ENCODE measurements around the gene RAB36. TPM values are rescaled to one million over a fixed set of nuclear protein-coding genes. Genes with fewer than 3 reads are reported as not detected.

Gene RAB36
- total RNA-seq, 2 donors from 2014 or later, result 2.6 to 3.3 TPM

DNA sequence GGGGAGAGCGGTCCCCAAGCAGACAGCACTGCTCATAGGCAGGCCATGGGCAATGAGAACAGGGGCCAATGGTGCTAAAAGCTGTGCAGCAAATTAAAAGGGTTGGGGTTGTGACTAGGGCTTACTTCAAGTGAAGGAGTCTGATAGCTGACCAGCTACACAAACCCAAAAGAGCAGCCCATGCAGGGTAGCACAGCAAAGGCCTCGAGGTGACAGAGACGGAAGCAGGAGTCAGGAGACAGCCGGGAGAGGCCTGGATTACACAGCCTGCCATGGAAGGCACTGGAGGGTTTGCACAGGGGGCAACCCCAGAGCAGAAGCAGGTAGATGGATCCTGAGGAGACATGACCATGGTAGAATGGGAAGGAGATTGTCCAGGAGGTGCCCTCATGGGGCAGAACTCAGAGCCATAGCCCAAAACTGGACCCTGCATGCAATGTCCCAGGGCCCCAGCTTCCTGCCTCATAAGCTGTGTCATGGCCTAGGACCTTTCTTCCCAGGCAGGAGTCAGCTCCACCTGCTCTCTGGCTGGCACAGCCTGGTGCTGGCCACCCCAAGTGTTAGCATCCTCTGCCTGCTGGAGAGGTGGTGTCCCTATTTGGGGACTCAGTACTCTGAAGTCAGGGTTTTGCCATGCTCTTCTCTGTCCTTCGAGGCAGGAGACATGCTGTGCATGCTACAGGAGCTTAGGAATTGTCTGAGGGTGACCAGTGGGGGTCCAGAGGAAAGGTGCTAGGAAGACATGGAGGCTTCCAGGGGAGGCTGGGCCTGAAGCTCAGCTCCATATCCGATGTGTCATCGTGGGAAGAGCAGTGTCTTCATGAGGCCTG, 36.8 kb upstream of the RAB36 start:
- Histone ChIP-seq H3K9me3 (ENCODE audit: control insufficient read depth, low read length) (peaks cover 8% of the 10 kb centered on the region), H3K27me3 (ENCODE audit: control insufficient read depth, insufficient read depth, low read length, poor library complexity, severe bottlenecking) (no peaks in the 10 kb centered on the region), H3K36me3 (ENCODE audit: control insufficient read depth, insufficient read depth, low read length) (peaks cover 6% of the 10 kb centered on the region), H3K27ac (ENCODE audit: low read depth, low read length) (no peak overlapping the region), H3K4me3 (ENCODE audit: low read length) (no peak overlapping the region), H3K9ac (ENCODE audit: extremely low read depth, low read length, poor library complexity, severe bottlenecking) (no peak overlapping the region), H3K4me1 (ENCODE audit: control insufficient read depth, insufficient read depth, low read length) (no peaks in the 10 kb centered on the region)
- TF ChIP-seq CTCF (conservative IDR thresholded peaks at IDR 0.05), result no peak
- no peak overlapping the region for H3K4me3 Mint-ChIP-seq
- H3K36me3 Mint-ChIP-seq (ENCODE audit: low read depth), result peaks cover 9% of the 10 kb centered on the region
- H3K27me3 Mint-ChIP-seq (ENCODE audit: insufficient read depth), result no peaks in the 10 kb centered on the region
- no peaks in the 10 kb centered on the region for H3K9me3 Mint-ChIP-seq
- no peak for DNase-seq
- WGBS, 2 experiments (ENCODE audit: insufficient coverage in 1 of 2, insufficient read length in 1 of 2), result 94 to 95% methylated on average over 6 to 7 of the region's 7 CpGs
- no peaks in the 10 kb centered on the region for H3K4me1 Mint-ChIP-seq
- peak overlapping the region; percentile 53 for H3K27ac Mint-ChIP-seq

- H3K4me3 ChIP-seq (ENCODE audit: low read length), result no peak overlapping the region
- no peak overlapping the region for H3K4me3 Mint-ChIP-seq
Measured at GRCh38 chr22:23109079-23109347, 36.3 kb upstream of the RAB36 start.

GRCh38 chr22:23109441-23109978, 35.8 kb upstream of the RAB36 start:
- DNase-seq, result no peak
- no peak overlapping the region for H3K27ac ChIP-seq (ENCODE audit: low read depth, low read length)
- no peak overlapping the region for H3K9ac ChIP-seq (ENCODE audit: extremely low read depth, low read length, poor library complexity, severe bottlenecking)
- H3K36me3 ChIP-seq (ENCODE audit: control insufficient read depth, insufficient read depth, low read length), result peaks cover 6% of the 10 kb centered on the region
- H3K27ac Mint-ChIP-seq, result no peak overlapping the region
- H3K4me1 Mint-ChIP-seq, result no peaks in the 10 kb centered on the region
- no peaks in the 10 kb centered on the region for H3K9me3 Mint-ChIP-seq
- WGBS, 2 experiments (ENCODE audit: insufficient coverage in 1 of 2, insufficient read length in 1 of 2), result 89 to 100% methylated on average over 3 to 5 of the region's 5 CpGs
- H3K4me3 ChIP-seq (ENCODE audit: low read length), result no peak overlapping the region
- no peak overlapping the region for H3K4me3 Mint-ChIP-seq
- no peaks in the 10 kb centered on the region for H3K27me3 ChIP-seq (ENCODE audit: control insufficient read depth, insufficient read depth, low read length, poor library complexity, severe bottlenecking)
- TF ChIP-seq CTCF (conservative IDR thresholded peaks at IDR 0.05), result no peak
- H3K27me3 Mint-ChIP-seq (ENCODE audit: insufficient read depth), result no peaks in the 10 kb centered on the region
- H3K9me3 ChIP-seq (ENCODE audit: control insufficient read depth, low read length), result peaks cover 8% of the 10 kb centered on the region
- peaks cover 9% of the 10 kb centered on the region for H3K36me3 Mint-ChIP-seq (ENCODE audit: low read depth)
- no peaks in the 10 kb centered on the region for H3K4me1 ChIP-seq (ENCODE audit: control insufficient read depth, insufficient read depth, low read length)

More at GRCh38 chr22:23109079-23109347, 36.3 kb upstream of the RAB36 start:
- no peak for TF ChIP-seq CTCF (conservative IDR thresholded peaks at IDR 0.05)
- H3K27ac ChIP-seq (ENCODE audit: low read depth, low read length), result no peak overlapping the region
- peaks cover 8% of the 10 kb centered on the region for H3K9me3 ChIP-seq (ENCODE audit: control insufficient read depth, low read length)
- no peaks in the 10 kb centered on the region for H3K27me3 ChIP-seq (ENCODE audit: control insufficient read depth, insufficient read depth, low read length, poor library complexity, severe bottlenecking)
- no peak for DNase-seq
- H3K4me1 ChIP-seq (ENCODE audit: control insufficient read depth, insufficient read depth, low read length), result no peaks in the 10 kb centered on the region
- peaks cover 6% of the 10 kb centered on the region for H3K36me3 ChIP-seq (ENCODE audit: control insufficient read depth, insufficient read depth, low read length)
- H3K36me3 Mint-ChIP-seq (ENCODE audit: low read depth), result peaks cover 9% of the 10 kb centered on the region
- no peak overlapping the region for H3K9ac ChIP-seq (ENCODE audit: extremely low read depth, low read length, poor library complexity, severe bottlenecking)
- no peaks in the 10 kb centered on the region for H3K27me3 Mint-ChIP-seq (ENCODE audit: insufficient read depth)
- H3K4me1 Mint-ChIP-seq, result no peaks in the 10 kb centered on the region
- H3K27ac Mint-ChIP-seq, result peak overlapping the region; percentile 53
- no peaks in the 10 kb centered on the region for H3K9me3 Mint-ChIP-seq
- 94 to 95% methylated on average over 3 to 6 of the region's 6 CpGs for WGBS, 2 experiments (ENCODE audit: insufficient coverage in 1 of 2, insufficient read length in 1 of 2)
